Adrenal gland (tissue), 12 donors: ENCODE results near the gene TEX35. TPM values are rescaled to one million over a fixed set of nuclear protein-coding genes. Genes with fewer than 3 reads are reported as not detected.

Experiments
- DNase-seq, 7 donors: peaks; one replicate each; pipeline ENCODE4 v3.0.0-alpha.2; 2019 to 2020
- H3K27ac ChIP-seq, 5 donors: fragments of 200-600 bp; sonication (generic) in 4 of 5; 1 replicate in 3 of 5; 2 replicates in 2 of 5; pipeline versions ENCODE4 v1.5.1 to v1.8.0; 2016 to 2020; ENCODE audit warnings: mild to moderate bottlenecking in 1 of 5
- H3K27me3 ChIP-seq: fragments of 200-600 bp; 2 replicates; pipeline ENCODE4 v1.8.0; 2021
- H3K36me3 ChIP-seq, 2 donors: fragments of 200-600 bp; replicated peaks in 1 of 2; 1 replicate in 1 of 2; 2 replicates in 1 of 2; pipeline versions ENCODE4 v1.5.1 to v1.8.0; 2018 to 2022
- H3K4me1 ChIP-seq, 2 donors: fragments of 200-600 bp; replicated peaks in 1 of 2; 1 replicate in 1 of 2; 2 replicates in 1 of 2; pipeline versions ENCODE4 v1.5.1 to v1.8.0; 2018 to 2021
- H3K4me3 ChIP-seq, 4 donors: fragments of 200-600 bp; sonication (generic) in 3 of 4; one replicate each; pipeline ENCODE4 v1.5.1; 2016 to 2018
- H3K9me3 ChIP-seq, 3 donors: fragments of 200-600 bp; sonication (generic) in 1 of 3; replicated peaks in 1 of 3; 1 replicate in 2 of 3; 2 replicates in 1 of 3; pipeline versions ENCODE4 v1.5.1 to v1.8.0; 2016 to 2021
- CTCF ChIP-seq, 6 experiments: fragments of 450-650 bp in 4 of 6; fragments of 200-600 bp in 2 of 6; sonication (generic) in 1 of 6; IDR thresholded peaks; 1 replicate in 5 of 6; 2 replicates in 1 of 6; pipeline versions ENCODE4 v1.5.1 to v1.8.0; 2016 to 2021; ENCODE audit warnings: antibody characterized with exemption in 6 of 6, mild to moderate bottlenecking in 2 of 6, moderate library complexity in 1 of 6
- POLR2A ChIP-seq, 2 donors: fragments of 450-650 bp; IDR thresholded peaks; one replicate each; pipeline ENCODE4 v1.6.1; 2017; ENCODE audit warnings: antibody characterized with exemption in 2 of 2, mild to moderate bottlenecking in 2 of 2, moderate library complexity in 1 of 2
- WGBS, 4 donors: extraction: QIAGEN DNeasy Blood & Tissue Kit in 2 of 4; methylation state at CpG; one replicate each; pipeline versions ENCODE4 v1.1.5 to v1.1.7; 2013 to 2017; 5-methylcytosine and 5-hydroxymethylcytosine counted together
- intact Hi-C, 2 donors: fragments of 100-400 bp; cut with DNase I; formaldehyde crosslinking; loops; one replicate each; pipeline versions ENCODE4 v1.14.1 to v1.15.0; 2022 to 2023
- polyA plus RNA-seq, 3 donors: library from polyadenylated mRNA; stranded (reverse); fragments of 200-250 nt in 2 of 3; fragments of 350-450 nt in 1 of 3; fragmentation: Illumina TruSeq in 1 of 3; extraction: RNeasy Lipid Tissue Mini Kit (QIAGEN cat#74804) in 1 of 3; gene quantifications; one replicate each; pipeline ENCODE4 v1.2.3, GENCODE V29; 2013 to 2014
- total RNA-seq, 9 donors: library from RNA; depleted of rRNA in 4 of 9; stranded (reverse); fragments of >200 nt in 4 of 9; fragments of 120-200 nt in 1 of 9; fragmentation: NEBNext Ultra II Directional in 1 of 9; extraction: Animal tissue kit (Norgen Biotek cat#: 25700) in 1 of 9; gene quantifications; one replicate each; pipeline versions ENCODE4 v1.1.0 to v1.2.4, GENCODE V29; 2013 to 2023
- donor health status: healthy with polysubstance abuse.
- donor health status: Bipolar disorder and iron deficiency.
- donor health status: DM: yes; HTN: yes; CAD: no.
- donor health status: DM: no; HTN: no; CAD: no.
- donor health status: DM: no; HTN: no; CAD: no.
- donor health status: DM: yes; HTN: yes; CAD: no.

The TEX35 gene
- total and polyA plus RNA-seq, 12 donors, result not detected

GRCh38 chr1:178500091-178500770 lies 12.7 kb upstream of the TEX35 start:
- Histone ChIP-seq H3K4me3 (no peak overlapping the region), H3K9me3 (no peaks in the 10 kb centered on the region), H3K4me1 (no peaks in the 10 kb centered on the region), H3K27ac (no peak overlapping the region), H3K36me3 (no peaks in the 10 kb centered on the region), H3K27me3 (no peaks in the 10 kb centered on the region)
- 80 to 91% (median 86%) methylated on average over 11 of the region's 11 CpGs for WGBS, 4 donors
- TF ChIP-seq CTCF (IDR thresholded peaks at IDR 0.05) (peak in 2 of 6 experiments; percentile 6 to 21), POLR2A (IDR thresholded peaks at IDR 0.05) (no peak)
- intact Hi-C loops, result loop anchor here (5.0 kb wide), 1 partner anchor 188 kb away; no protein-coding TSS in a partner anchor
- peak in 1 of 7 donors; percentile 46 for DNase-seq

GRCh38 chr1:178500936-178501554 lies 11.9 kb upstream of the TEX35 start:
- no peaks in the 10 kb centered on the region for H3K27me3 ChIP-seq
- H3K4me1 ChIP-seq, result no peaks in the 10 kb centered on the region
- no peak overlapping the region for H3K27ac ChIP-seq
- no peak for TF ChIP-seq CTCF (IDR thresholded peaks at IDR 0.05)
- TF ChIP-seq POLR2A (IDR thresholded peaks at IDR 0.05), result no peak
- DNase-seq, result peak in 1 of 7 donors; percentile 42
- H3K9me3 ChIP-seq, result no peaks in the 10 kb centered on the region
- no peaks in the 10 kb centered on the region for H3K36me3 ChIP-seq
- WGBS, 4 donors, result 85 to 100% (median 90%) methylated on average over 7 to 10 of the region's 10 CpGs
- intact Hi-C loops, result loop anchor here (5.0 kb wide), 1 partner anchor 189 kb away; no protein-coding TSS in a partner anchor
- H3K4me3 ChIP-seq, result no peak overlapping the region

- intact Hi-C loops, result loop anchor here (5.0 kb wide), 1 partner anchor 190 kb away; no protein-coding TSS in a partner anchor
- Histone ChIP-seq H3K36me3 (no peaks in the 10 kb centered on the region), H3K27me3 (no peaks in the 10 kb centered on the region), H3K9me3 (no peaks in the 10 kb centered on the region), H3K4me3 (no peak overlapping the region), H3K27ac (no peak overlapping the region), H3K4me1 (no peaks in the 10 kb centered on the region)
- peak; percentile 71 to 89 (median 83) for TF ChIP-seq CTCF (IDR thresholded peaks at IDR 0.05)
- TF ChIP-seq POLR2A (IDR thresholded peaks at IDR 0.05), result no peak
- 11 to 28% (median 18%) methylated on average over 4 to 5 of the region's 5 CpGs for WGBS, 4 donors
- peak; percentile 68 to 87 (median 78) for DNase-seq
Measured at GRCh38 chr1:178501705-178502329, 11.1 kb upstream of the TEX35 start.

GRCh38 chr1:178502330-178502714 lies 10.6 kb upstream of the TEX35 start:
- no peak for TF ChIP-seq POLR2A (IDR thresholded peaks at IDR 0.05)
- TF ChIP-seq CTCF (IDR thresholded peaks at IDR 0.05), result no peak
- H3K36me3 ChIP-seq, result no peaks in the 10 kb centered on the region
- WGBS, 4 donors, result 83 to 88% (median 86%) methylated on average over 3 of the region's 3 CpGs
- H3K27ac ChIP-seq, result no peak overlapping the region
- intact Hi-C loops, result loop anchor here (5.0 kb wide), 1 partner anchor 190 kb away; no protein-coding TSS in a partner anchor
- H3K4me3 ChIP-seq, result no peak overlapping the region
- no peaks in the 10 kb centered on the region for H3K9me3 ChIP-seq
- DNase-seq, result peak in 1 of 7 donors; percentile 33
- H3K4me1 ChIP-seq, result no peaks in the 10 kb centered on the region
- no peaks in the 10 kb centered on the region for H3K27me3 ChIP-seq
